HL-60/S4 (cell line): ENCODE results near the gene ADAM12.
"Not testable (repeated sequence)": the region's sequence is repeated elsewhere in the genome, so short reads cannot be mapped to it uniquely, and the experiment has no call there.

ENCODE experiments used
- in situ Hi-C: fragments of 300-500 bp; cut with MboI; formaldehyde crosslinking; loops from 2 replicates; pipeline ENCODE4 v1.14.3; 2022; ENCODE audit warnings: low sequenced_read_pairs

ADAM12 gene

DNA sequence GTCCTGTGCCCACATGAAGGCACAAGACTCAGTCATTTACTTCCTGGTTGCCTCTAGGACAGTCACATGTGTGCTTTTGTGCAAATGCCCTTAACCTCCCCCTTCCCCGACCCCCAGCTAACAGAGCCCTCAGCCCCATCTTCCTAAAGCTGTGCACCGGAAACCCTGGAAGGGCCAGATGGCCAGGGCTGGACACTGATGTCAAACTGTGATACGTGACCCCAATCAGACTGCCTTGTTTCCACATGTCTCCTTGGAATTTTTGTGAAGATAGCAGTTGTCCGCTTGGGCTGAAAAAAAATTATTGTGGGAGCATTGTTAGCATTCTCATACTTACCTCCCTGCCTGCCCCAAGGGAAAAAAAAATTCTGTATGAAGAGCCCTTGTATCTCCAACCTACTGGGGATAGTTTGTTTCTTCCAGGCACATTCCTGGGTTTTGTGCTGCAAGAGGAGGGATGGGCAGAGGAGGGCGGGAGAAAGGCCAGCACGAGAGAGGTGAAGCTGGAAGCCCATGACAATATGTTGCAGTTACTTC lies 17.0 kb upstream of the ADAM12 start:
- in situ Hi-C loops = no loop called here

DNA sequence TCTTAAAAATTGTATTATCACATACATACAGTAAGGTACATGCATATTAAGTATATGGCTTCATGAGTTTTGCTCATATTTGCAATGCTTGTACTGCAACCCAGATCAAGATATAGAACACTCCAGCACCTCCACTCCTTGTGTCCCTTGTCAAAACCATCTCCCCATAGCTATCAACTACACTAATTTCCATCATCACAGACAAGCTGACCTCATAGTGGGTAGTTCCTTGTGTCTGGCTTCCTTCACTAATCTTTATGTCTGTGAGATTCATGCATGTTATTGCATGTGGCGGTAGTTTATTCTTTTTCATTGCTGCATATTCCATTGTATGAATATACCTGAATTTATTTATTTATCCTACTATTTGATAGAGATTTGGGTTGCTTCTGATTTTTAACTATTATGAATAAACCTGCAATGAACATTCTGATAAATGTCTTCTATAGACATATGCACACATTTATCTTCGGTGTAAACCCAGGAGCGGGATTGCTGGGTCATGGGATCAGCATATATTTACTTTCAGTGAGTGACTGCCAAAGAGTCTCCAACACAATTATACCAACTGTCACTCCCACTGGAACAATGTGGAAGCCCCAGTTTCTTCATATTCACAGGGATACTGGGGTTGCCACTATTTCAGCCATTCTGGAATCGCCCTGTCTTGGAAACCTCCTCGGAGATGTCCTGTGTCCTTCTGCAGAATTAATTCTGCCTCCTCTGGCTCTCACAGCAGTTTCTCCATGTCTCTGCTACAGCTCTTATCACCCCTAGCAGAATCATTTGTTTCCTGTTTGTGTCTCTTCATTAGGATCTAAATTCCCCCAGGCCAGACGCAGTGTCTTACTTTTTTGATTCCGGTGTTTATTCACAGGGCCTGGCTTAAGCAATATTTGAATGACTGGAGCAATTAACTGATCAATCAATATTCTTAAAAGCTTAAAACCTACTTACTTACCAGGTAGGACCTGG lies 14.7 kb upstream of the ADAM12 start:
- in situ Hi-C loops = no loop called here

DNA sequence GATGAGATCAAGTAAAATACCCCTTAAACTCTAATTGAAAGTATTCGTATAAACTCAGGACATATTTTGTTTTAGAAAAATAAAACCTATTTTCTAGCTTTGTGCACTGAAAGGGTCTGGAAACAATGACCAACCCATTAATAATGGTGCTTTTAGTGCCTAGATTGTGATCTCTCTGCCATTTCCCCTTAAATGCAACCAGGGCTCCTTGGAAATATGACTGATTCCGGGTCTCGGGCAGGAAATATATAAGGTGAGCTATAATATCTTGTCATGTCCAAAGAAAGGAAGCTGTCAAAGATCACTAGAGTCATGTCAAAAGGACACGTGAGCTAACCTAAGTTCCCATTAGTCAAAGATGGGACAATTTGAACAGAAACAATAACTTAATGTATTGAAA lies 12.4 kb upstream of the ADAM12 start:
- in situ Hi-C loops = no loop called here

DNA sequence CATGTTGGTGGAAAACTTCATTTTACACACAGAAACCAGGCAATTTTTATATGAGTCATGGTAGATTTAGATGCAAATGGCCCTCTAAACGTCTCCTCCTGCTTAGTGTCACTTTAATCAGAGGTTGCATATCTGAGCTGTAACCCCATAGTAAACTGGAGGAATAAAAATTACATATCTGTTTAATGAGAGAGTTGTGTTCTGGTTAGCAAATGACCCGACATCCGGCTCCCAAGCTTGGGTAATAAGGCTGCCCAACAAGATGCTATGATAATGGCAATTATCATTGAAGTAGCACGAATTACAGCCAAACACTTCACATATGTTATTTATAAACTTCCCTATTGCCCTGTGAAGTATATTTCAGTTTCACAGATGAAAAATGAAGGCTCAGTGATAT lies 10.6 kb upstream of the ADAM12 start:
- in situ Hi-C loops = no loop called here

DNA sequence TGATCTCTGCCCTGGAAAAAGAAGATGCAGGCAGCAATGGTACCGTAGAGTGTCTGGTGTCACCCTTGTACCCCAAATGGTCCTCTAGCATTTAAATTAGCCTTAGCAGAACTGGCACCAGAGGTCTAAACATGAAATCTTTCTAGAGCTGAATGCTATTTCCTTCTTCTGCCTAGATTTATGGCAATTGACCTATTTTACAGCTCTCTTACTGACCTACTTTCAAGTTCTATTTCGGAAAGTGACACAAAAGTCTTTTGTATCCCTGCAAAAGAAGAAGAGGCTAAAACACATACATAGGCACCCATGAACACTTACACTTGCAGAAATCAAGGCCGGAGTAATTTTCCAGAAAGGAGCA lies 10.1 kb upstream of the ADAM12 start:
- in situ Hi-C loops = no loop called here

DNA sequence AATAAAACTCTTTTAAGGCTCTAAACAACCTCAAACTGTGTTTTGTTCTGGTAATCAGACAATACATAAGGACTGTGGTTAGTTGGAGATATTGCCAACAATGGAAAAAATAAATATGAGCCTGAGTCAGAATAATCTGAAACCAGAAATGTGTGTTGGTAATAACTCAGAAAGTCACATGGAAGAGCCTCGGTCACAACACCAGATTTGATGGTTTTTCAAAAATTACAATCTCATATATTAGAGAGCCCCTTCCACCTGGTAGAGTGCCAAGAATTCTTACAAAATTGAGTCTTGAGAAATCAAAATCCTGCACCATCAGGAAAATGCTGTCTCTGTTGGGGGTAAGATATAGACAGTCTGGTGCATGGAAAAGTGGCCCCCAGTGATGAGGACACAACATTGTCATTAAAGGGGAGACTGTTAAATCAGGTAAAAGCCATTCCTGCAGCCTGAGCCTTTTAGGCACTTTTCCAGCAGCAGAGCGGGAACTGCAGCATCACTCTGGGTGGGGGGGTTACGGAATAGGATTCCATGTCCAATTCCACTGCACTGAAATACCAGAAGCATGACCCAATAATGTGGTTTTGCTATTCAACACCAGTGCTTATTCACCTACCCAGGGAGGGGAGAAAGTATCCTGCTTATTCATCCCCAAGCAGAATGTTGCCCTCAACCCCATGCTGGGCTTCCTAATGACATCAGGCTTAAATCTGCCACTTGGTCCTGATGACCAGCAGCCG lies 9.5 kb upstream of the ADAM12 start:
- in situ Hi-C loops = no loop called here

DNA sequence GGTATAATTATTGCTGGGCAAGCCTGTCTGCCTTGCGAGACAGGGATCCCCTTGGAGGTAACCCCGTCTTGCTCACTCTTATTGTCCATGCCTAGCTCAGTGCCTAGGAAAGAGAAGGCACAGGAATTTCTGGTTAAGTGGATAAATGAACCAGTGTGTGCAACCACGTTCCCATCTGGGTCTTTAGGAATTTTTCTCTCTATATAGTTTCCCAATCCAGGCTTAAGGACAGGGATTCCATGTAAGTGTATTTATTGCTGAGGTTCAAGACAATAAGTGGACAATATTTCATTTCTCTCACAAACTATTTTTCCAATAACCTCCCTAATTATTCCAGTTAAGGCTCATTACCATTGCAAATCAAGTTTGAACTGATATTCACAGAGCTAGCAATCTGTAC lies 8.9 kb upstream of the ADAM12 start:
- in situ Hi-C loops = no loop called here

DNA sequence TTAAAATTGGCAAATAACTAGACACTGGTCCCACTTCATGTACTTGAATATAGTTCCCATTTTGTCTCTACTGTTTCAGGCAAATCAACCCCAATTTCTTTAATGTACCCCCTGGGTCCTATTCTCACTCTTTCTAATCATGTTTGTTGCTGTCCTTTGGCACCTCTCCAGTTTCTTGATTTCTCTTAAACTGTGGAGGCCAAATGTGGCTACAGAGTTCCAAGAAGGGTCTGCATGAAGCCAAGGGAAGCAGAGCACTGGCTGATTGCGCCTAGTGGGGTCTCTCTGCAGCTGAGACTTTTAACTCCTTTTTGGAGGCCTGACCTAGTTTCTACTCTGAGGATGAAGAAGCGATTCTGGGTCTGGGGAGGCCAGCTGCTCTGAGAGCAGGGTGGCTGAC lies 6.7 kb upstream of the ADAM12 start:
- in situ Hi-C loops = no loop called here

DNA sequence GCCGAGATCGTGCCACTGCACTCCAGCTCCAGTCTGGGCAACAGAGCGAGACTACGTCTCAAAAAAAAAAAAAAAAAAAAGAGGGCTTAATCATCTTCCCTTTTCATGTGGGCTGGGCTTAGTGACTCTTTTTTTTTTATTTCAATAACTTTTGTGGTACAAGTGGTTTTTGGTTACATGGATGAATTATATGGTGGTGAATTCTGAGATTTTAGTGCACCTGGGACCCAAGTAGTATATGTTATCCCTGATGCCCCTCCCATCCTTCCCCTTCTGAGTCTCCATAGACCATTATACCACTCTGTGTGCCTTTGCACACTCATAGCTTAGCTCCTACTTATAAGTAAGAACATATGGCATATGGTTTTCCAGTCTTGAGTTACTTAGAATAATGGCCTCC lies 4.8 kb upstream of the ADAM12 start:
- in situ Hi-C loops = no loop called here

DNA sequence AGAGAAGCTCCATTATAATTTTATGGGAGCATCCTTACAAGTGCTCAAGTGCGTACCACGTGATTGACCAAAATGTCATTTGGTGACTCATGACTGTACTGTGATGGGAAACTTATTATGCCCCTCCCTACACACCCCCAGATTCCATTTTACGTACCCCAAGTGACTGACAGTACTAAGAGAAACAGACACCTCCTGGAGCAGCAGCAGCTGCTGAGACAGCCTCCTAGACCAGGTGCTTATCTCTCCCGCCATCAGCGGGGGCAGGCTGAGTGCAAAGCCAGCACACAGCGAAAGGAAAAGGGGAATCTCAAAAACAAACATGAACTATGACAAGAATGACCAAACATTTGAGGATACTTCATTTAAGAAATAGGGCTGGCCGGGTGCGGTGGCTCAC lies 4.2 kb upstream of the ADAM12 start:
- in situ Hi-C loops = no loop called here

DNA sequence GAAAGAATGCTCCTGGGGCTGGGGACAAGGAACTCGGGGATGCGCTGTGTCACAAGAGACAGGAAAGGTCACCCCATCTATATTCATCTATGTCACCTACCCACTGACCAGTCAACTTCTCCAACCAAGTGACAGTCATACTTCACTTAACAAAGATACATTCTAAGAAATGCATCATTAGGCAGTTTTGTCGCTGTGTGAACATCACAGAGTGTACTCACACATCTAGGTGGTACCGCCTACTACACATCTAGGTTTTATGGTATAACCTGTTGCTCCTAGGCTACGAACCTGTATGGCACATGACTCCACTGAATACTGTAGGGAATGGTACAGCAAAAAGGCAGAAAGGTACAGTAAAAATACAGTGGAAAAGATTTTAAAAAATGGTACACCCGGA lies 3.8 kb upstream of the ADAM12 start:
- in situ Hi-C loops = no loop called here

DNA sequence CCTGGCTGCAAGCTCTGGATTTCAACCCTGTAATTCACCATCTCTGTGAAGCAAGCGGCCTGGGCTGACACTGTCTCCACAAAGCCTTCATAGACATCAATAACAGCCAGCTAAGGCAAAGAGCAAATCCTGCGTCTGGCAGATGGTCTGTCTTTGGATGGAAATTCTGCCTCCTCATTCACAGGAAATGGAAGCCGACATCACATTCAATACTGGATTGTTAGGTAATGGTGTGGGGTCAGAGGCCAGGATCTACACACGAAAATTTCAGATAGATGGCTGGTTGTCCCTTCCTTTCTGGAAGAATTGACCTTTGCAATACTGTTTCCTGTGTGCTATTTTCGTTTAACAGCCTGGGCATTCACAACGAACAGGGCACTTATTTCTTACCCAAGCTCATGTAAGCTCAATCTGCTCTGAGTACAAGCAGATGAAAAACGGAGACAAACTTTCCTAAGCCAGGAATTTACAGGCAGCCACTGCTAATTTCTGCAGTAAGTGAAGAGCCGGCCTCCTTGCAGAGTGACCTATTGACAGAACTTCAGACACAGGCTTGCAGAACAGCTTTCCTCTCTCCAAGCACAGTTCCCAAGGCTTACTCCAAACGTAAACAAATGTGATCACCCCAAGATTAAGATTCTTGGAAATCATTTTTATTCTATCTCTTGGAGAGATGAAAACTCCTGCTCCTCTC lies 3.1 kb upstream of the ADAM12 start:
- in situ Hi-C loops = no loop called here

DNA sequence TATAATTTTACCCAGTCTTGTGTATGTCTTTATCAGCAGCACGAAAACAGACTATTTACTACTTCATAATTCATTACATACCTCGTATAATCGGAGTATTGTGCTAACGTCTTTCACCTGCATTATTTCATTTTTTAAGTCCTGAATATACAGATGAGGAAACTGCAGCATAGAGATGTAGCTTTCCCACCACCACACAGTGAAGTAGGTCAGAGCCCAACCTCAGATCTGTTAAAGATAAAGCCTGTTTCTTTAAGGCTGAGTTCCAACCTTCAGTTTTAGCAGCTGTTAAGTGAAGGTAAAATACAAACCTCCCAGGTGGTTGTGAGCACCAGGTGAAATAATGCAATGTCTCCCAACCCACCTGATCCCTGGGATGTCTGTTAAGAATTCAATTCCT lies 2.0 kb upstream of the ADAM12 start:
- in situ Hi-C loops = no loop called here

DNA sequence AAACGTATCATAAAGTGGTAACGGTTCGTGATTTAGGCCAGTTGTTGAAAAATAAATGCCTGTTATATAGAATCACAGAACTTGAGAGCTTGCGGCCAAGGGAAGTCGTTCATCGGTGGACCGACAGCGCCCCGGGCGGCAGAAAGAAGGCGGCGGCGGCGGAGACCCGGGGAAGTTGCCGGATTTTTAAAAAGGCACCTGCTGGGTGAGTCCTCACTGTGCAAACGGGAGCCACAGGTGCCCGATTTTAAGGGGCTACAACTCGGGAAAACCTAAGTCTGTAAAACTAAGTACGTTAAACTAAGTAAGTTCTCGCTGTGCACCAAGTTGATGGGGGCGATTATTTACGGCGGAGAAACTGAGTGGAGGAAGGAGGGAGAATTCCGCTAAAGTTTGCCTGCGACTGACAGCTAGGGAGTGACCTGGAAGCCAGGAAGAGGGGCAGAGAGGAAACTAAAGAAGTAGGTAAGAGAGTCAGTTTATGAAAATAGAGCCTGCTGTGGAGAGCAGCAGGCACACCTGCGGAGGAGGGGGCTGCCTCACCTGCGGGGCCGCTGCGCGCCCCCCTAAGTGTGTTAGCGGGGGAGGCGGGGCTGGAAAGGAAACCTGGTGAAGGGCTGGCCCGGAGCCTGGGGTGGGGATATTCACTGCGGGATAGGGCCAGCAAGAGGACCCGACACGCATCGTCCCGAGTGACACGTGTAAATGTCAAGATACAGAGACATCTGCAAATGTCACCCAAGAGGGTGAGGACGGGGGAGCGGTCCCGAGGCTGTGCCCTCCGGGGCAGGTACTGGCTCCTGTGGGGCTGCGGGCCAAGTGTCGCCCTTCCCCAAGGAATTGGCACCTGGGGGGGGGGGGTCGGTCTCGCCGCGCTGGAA lies 996 bp downstream of the ADAM12 start:
- in situ Hi-C loops = no loop called here

DNA sequence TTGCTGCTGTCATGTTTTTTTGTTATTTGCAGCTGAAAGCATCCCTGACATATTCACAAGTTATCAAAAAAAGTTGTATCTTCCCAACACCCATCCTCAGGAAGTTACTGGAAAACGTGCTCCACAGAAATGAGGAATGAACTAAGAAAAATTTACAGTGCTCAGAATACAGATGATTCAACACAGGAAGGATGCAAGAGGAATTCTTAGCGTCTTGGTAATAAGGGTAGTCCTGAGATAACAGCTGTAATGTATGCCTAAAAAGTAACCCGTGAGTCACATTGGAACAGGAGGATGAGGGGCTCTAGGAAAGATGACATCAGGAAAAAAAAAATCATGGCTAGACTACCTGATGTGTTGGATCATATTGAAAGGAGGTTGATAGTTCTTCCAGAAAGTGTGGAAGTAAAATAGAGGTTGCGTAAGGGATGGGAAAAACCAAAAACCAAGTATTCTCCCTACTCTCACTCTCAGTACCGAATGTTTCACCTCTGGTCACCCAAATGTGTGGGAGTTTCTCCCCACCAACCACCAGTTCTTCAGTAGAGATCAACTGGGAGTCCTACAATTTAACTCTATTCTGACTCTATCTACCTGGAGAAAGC lies 3.9 kb downstream of the ADAM12 start:
- in situ Hi-C loops = no loop called here

DNA sequence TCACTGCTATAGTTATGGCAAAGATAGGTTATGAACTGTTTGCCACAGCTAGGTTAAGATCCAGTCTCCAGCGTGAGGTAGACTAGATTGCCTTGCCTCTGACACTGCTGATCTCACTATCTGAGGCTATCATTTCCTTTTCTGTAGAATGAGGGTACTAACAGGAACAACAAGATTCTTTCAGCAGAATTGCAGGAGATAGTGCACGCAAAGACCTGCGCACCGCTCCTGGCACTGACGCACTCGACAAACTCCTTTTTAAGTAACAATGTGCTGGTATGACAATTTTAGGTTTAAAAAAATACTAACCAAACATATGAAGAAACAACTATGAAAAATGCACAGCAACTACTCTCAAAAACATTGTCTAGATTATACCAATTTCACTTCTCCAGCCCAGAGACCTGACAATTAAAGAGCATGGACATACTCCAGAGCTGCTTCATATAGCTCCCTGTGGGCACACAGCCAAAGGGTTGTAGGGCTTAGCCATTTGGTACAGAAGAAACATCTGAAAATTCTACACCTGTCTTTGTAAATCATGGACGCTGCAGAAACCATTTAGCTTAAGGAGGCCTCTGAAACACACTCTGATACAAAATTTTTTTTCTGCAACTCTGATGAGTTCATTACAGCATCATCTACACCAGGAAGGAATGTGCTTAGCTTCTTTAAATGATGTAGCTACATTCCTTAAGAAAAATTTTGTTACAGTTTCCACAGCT lies 7.8 kb downstream of the ADAM12 start:
- in situ Hi-C loops = no loop called here

DNA sequence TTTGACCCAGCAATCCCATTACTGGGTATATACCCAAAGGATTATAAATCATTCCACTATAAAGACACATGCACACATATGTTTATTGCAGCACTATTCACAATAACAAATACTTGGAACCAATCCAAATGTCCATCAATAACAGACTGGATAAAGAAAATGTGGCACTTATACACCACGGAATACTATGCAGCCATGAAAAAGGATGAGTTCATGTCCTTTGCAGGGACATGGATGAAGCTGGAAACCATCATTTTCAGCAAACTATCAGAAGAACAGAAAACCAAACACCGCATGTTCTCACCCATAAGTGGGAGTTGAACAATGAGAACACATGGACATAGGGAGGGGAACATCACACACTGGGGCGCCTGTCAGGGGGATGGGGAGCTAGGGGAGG lies 9.1 kb downstream of the ADAM12 start:
- in situ Hi-C loops = not testable (repeated sequence)

DNA sequence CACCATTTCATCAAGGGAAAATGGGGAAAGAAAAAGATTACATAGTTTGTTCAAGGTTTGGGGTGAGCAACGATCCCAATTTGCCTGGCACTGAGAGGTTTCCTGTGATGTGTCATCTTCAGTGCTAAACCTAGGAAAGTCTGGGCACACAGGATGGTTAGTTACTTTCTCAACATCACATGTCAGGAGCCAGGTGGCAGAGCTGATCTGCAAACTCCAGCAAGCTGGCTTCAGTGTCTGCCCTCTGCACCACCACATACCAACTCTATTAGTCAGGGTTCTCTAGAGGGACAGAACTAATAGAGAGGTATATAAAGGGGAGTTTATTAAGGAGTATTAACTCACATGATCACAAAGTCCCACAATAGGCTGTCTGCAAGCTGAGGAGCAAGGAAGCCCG lies 11.3 kb downstream of the ADAM12 start:
- in situ Hi-C loops = no loop called here

DNA sequence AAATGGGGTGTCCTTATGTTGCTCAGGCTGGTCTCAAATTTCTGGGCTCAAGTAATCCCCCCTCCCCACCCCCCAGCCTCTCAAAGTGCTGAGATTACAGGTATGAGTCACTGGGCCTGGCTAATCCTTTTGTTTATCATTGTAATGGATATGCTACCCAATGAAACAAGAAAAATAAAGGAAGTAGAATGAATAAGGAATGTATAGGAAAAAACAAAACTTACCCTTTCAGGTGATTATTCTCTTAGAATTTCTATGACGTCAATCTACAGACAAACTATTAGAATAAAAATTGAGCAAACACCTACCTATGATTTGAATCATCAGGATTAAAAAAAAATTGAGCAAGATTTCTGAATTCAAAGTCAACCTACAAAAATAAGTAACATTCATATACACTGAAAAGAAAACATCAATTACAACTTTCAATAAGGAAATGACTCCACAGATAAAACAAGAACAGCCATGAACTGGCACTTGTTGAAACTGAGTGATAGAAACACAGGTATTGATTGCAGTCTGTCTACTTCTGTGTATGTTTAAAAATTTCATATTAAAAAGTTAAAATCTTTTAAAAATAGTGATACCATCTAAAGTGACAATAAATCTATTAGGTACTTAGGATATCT lies 12.2 kb downstream of the ADAM12 start:
- in situ Hi-C loops = no loop called here
